ENCODE measurements around the gene NHSL1.

- TF ChIP-seq, protein P1, sequence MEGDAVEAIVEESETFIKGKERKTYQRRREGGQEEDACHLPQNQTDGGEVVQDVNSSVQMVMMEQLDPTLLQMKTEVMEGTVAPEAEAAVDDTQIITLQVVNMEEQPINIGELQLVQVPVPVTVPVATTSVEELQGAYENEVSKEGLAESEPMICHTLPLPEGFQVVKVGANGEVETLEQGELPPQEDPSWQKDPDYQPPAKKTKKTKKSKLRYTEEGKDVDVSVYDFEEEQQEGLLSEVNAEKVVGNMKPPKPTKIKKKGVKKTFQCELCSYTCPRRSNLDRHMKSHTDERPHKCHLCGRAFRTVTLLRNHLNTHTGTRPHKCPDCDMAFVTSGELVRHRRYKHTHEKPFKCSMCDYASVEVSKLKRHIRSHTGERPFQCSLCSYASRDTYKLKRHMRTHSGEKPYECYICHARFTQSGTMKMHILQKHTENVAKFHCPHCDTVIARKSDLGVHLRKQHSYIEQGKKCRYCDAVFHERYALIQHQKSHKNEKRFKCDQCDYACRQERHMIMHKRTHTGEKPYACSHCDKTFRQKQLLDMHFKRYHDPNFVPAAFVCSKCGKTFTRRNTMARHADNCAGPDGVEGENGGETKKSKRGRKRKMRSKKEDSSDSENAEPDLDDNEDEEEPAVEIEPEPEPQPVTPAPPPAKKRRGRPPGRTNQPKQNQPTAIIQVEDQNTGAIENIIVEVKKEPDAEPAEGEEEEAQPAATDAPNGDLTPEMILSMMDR (IDR thresholded peaks at IDR 0.05): no peak
- no peak for TF ChIP-seq POLR2A (IDR thresholded peaks at IDR 0.05)
- TF ChIP-seq POLR2AphosphoS5 (IDR thresholded peaks at IDR 0.05): no peak
These were observed 5.7 kb upstream of the NHSL1 start for GRCh38 chr6:138504764-138505689.

All from breast epithelium (tissue), 3 donors.